ENCODE results near the gene BMPR2.
"Not testable (repeated sequence)": the region's sequence is repeated elsewhere in the genome, so short reads cannot be mapped to it uniquely, and the experiment has no call there.

Gene BMPR2

DNA sequence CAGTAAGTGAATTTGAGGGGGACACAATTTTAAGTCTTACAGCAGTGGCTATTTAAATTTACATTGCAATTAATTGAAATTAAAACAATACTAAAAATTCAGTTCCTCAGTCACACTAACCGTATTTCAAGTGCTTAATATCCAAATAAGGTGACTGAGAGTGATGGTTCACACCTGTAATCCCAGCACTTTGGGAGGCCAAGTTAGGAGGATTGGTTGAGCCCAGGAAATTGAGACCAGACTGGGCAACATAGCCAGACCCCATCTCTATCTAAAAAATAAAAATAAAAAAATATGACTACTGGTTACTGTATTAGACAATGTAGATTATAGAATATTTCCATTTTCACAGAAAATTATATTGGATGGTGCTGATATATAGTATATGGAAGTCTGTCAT lies 79.0 kb downstream of the BMPR2 start:
- DNase-seq = no peak

DNA sequence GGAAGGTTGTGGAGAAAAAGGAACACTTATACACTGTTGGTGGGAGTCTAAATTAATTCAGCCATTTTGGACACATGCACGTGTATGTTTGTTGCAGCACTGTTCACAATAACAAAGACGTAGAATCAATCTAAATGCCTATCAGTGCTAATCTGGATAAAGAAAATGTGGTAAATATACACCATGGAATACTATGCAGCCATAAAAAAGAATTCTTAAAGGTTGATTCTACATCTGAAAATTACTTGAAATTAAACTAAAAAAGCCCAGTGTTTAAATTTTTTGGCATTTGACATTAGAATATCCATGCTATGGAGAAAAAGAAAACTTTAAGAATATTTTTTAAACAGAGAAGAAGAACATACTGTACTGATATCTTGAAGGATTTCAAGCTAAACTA lies 84.0 kb downstream of the BMPR2 start:
- no peak for DNase-seq

DNA sequence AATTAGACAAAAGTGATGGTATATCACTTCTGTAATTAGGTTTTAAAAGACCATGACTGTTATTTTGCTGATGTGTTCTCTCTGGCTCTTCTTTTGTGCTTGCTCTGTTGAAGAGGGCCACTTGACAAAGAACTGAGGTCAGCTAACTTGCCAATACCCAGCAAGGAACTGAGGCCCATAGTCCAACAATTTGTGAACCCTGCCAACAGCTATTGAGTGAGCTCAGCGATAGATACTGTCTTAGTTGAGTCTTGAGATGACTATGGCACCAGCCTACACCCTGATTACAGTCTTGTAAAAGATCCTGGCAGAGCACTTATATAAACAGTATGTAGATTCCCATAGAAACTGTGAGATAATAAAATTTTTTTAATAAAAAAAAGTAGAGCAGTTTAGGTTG lies 103.0 kb downstream of the BMPR2 start:
- no peak for DNase-seq

- DNase-seq = no peak
Observed at GRCh38 chr2:202479610-202480009, 103.5 kb downstream of the BMPR2 start.

DNA sequence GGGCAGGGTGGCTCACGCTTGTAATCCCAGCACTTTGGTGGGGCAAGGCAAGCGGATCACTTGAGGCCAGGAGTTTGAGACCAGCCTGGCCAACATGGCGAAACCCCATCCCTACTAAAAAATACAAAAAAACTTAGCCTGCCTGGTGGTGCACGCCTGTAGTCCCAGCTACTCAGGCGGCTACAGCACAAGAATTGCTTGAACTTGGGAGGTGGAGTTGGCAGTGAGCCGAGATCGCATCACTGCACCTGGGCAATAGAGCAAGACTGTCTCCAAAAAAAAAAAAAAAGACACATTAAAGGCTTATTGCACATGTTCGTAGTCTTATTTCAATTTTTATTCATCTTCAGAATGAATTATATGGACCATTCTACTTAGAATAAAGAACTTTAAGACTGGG lies 110.2 kb downstream of the BMPR2 start:
- no peak for DNase-seq

- DNase-seq = no peak
Observed at GRCh38 chr2:202488671-202489070, 112.5 kb downstream of the BMPR2 start.

GRCh38 chr2:202490479-202490878 lies 114.4 kb downstream of the BMPR2 start:
- no peak for DNase-seq

GRCh38 chr2:202491514-202491913 lies 115.4 kb downstream of the BMPR2 start:
- DNase-seq = no peak

- peak; percentile 23 for DNase-seq
Observed at GRCh38 chr2:202494300-202495229, 118.4 kb downstream of the BMPR2 start.

DNA sequence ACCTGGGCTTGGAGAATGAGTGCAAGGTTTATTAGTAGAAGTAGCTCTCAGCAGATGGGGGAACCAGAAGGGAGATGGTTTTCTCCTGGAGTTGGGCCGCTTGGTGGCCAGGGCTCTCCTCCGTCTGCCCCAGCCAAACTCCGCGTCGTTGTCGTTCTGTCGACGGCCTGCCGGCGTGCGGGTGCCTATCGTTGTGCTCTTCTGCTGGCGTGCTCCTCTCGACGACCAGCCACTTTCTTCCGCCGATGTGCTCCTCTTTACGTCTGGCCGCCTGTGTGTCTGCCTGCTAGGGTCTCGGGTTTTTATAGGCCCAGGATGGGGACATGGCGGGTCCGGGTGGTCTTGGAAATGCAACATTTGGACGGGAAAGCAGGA lies 119.1 kb downstream of the BMPR2 start:
- DNase-seq = no peak

GRCh38 chr2:202496835-202497472 lies 120.8 kb downstream of the BMPR2 start:
- DNase-seq = not testable (repeated sequence)

DNA sequence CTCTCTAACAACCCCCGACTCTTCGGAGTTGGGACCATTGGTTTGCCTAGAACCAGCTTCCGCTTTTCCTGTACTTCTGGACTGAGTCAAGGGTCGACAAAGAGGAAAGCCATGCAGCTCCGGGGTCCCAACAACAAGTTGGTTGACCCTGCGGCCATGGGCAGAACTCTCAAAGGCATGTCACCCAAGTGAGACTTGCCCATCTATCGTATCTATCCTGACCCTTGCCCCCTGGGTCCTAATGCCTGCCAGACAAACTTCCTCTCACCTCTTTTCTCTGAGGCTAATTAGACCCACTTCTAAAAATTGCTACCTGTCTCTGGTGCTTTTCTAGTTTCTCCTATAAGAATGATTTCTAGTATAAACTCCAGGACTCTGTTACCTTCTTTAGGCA lies 121.3 kb downstream of the BMPR2 start:
- DNase-seq = not testable (repeated sequence)

- not testable (repeated sequence) for DNase-seq
Observed at GRCh38 chr2:202499841-202500240, 123.7 kb downstream of the BMPR2 start.

GRCh38 chr2:202503276-202503675 lies 127.1 kb downstream of the BMPR2 start:
- not testable (repeated sequence) for DNase-seq

- peak; percentile 45 for DNase-seq
Observed at GRCh38 chr2:202508686-202509085, 132.6 kb downstream of the BMPR2 start.

DNA sequence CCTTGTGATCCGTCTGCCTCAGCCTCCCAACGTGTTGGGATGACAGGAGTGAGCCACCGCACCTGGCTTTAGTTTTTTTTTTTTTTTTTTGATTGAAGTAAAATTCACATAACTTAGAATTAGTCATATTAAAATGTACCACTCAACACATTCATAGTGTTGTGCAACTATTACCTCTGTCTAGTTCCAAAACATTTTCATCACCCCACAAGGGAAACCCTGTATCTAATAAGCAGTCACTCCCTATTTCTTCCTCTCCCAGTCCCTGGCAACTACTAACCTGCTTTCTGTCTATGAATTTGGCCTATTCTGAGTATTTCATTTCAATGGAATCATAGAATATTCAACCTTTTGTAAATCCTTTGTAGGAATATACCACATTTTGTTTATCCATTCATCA lies 134.8 kb downstream of the BMPR2 start:
- DNase-seq = peak; percentile 3

GRCh38 chr2:202512176-202512575 lies 136.0 kb downstream of the BMPR2 start:
- no peak for DNase-seq

DNA sequence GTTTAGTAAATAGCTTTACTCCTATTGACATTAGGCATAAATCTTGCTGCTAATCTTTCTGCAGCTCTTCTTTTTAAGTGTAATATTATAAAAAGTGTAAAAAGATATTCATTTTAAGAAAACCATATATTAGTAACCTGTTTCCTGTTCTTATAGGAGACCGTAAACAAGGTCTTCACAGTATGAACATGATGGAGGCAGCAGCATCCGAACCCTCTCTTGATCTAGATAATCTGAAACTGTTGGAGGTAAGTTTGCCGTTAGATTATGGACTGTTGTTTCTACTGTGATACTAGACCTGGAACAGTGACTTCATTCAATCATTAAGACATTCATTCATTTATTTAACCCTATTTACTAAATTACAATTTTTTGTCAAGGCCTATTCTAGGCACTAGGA lies 138.6 kb downstream of the BMPR2 start:
- no peak for DNase-seq

DNA sequence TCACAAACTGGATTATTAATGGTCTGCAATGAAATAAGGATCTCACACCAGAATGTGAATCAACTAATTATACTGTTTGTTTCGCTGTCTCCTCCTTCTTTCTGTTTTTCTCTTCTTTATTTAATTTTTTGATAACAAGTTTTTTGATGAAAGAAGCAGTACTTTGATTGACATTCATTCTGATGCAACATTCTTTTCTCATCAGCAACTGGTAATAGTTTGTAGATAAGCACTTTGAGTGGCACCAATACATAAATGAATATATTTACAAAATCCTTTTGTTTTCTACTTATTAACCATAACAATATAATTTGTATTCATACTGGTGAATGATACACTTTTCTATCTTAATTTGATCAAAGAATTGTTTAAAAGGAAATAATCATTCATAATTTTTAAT lies 143.3 kb downstream of the BMPR2 start:
- no peak for DNase-seq

GRCh38 chr2:202521470-202521869 lies 145.3 kb downstream of the BMPR2 start:
- DNase-seq = no peak

DNA sequence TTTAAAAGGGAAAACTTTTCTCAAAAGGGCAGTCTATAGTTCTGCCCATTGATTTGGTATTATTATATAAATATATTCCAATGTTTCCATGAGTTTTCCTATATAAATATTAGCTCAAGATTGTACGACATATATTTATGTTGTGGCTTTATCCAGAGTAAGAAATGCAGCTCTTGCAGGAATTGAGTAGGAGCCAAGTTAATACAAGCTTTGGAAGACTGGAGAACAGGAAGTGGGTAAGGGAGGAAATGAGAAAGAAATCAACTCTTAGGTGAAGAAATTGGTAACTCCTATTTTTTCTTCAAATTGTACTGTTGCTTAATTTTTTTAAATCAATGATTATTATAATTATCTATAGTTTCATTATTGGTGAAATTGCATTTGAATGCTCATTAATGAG lies 153.3 kb downstream of the BMPR2 start:
- peak; percentile 53 for DNase-seq

- no peak for DNase-seq
Observed at GRCh38 chr2:202530038-202530437, 153.9 kb downstream of the BMPR2 start.

GRCh38 chr2:202535290-202535689 lies 159.2 kb downstream of the BMPR2 start:
- DNase-seq = not testable (repeated sequence)

DNA sequence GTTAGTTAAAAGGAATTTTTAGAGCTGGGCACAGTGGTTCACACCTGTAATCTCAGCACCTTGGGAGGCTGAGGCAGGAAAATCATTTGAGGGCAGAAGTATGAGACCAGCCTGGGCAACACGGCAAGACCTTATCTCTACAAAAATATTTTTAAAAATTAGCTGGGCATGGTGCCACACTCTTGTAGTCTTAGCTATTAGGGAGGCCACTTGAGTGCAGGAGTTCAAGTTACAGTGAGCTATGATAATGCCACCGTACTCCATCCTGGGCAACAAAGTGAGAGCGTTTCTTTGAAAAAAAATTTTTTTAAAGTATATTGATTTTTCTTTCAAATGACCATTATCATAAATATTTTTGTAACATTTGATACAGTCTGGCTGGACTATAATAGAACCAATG lies 165.0 kb downstream of the BMPR2 start:
- DNase-seq = no peak

Measured in EL (cell line).